Nephron (organoid): ENCODE results near the gene MYOM3.

Experiments used
- H3K27ac Mint-ChIP-seq, 3 experiments: 2 replicates each; pipeline ENCODE4 v1.8.0; 2020; ENCODE audit warnings: mixed read lengths in 3 of 3, mild to moderate bottlenecking in 2 of 3, moderate library complexity in 1 of 3
- H3K27me3 Mint-ChIP-seq: 2 replicates; pipeline ENCODE4 v1.8.0; 2021; ENCODE audit warnings: low read depth, mild to moderate bottlenecking, moderate library complexity, mixed read lengths
- H3K36me3 Mint-ChIP-seq: 2 replicates; pipeline ENCODE4 v1.8.0; 2020; ENCODE audit warnings: low read depth, mixed read lengths
- H3K4me1 Mint-ChIP-seq: 2 replicates; pipeline ENCODE4 v1.8.0; 2020; ENCODE audit warnings: mixed read lengths
- H3K4me3 Mint-ChIP-seq, 3 experiments: 2 replicates each; pipeline ENCODE4 v1.8.0; 2020; ENCODE audit warnings: mild to moderate bottlenecking in 3 of 3, mixed read lengths in 3 of 3, moderate library complexity in 2 of 3
- H3K9me3 Mint-ChIP-seq: 2 replicates; pipeline ENCODE4 v1.8.0; 2020; ENCODE audit warnings: mixed read lengths
- TF ChIP-seq, protein P1 (sequence below), 3 experiments: fragments of 200-600 bp; sonication (generic); IDR thresholded peaks; one replicate each; pipeline ENCODE4 v1.5.0; 2021; ENCODE audit warnings: antibody characterized with exemption in 3 of 3; ENCODE audit not compliant: unreplicated experiment in 3 of 3

MYOM3 gene

DNA sequence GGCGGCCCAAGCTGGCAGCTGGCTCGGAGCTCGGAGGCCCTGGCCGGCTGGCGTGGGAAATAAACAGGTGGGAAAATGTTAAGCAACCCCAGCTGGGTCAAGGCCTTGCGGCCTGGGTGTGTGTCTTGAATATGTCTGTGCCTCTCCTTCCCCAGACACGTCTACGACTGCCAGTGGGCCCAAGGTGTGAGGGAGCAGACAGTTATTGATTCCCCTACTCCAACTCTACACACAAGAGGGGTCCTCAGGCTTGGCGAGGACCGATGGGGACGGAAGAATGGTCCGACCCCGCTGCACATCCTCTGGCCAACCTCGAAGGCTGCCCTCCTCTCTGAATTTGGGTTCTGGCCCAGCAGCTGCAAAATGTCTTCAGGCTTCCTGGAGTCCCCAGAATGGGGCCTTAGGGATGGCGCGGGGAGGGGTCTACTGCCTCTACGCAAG, 28.8 kb upstream of the MYOM3 start:
- Mint-ChIP-seq H3K4me1 (no peaks in the 10 kb centered on the region), H3K9me3 (no peaks in the 10 kb centered on the region), H3K36me3 (no peaks in the 10 kb centered on the region), H3K4me3 (no peak overlapping the region), H3K27ac (no peak overlapping the region), H3K27me3 (peaks cover 19% of the 10 kb centered on the region)
- TF ChIP-seq, protein P1, sequence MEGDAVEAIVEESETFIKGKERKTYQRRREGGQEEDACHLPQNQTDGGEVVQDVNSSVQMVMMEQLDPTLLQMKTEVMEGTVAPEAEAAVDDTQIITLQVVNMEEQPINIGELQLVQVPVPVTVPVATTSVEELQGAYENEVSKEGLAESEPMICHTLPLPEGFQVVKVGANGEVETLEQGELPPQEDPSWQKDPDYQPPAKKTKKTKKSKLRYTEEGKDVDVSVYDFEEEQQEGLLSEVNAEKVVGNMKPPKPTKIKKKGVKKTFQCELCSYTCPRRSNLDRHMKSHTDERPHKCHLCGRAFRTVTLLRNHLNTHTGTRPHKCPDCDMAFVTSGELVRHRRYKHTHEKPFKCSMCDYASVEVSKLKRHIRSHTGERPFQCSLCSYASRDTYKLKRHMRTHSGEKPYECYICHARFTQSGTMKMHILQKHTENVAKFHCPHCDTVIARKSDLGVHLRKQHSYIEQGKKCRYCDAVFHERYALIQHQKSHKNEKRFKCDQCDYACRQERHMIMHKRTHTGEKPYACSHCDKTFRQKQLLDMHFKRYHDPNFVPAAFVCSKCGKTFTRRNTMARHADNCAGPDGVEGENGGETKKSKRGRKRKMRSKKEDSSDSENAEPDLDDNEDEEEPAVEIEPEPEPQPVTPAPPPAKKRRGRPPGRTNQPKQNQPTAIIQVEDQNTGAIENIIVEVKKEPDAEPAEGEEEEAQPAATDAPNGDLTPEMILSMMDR (IDR thresholded peaks at IDR 0.05; ENCODE audit: unreplicated experiment in 3 of 3) = no peak

DNA sequence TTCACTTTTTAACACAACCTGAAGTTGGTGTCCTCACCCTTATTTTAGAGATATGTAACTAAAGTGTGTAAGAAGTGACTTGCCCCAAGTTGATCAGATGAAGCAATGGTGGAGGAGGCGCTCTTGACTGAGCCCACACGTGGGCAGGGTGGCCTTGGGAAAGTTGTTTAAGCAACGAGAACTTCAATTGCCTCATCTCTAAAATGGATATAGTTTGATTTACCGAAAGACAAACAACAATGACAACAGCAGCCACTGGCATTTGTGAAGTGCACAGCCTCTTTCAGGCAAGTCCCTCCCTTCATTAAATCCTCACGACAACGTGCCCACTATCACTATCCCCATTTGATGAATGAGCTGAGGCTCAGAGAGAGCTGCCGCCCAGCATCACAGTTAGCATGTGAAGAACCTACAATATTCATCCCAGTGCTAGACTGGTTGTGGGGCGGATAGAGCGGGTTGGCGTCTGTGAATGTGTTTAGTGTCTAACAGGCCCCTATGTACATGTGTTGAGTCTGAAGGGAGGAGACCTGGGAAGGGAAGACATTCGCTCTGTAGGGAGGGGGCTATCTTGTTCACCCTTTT, 28.0 kb upstream of the MYOM3 start:
- TF ChIP-seq, protein P1 (IDR thresholded peaks at IDR 0.05; ENCODE audit: unreplicated experiment in 3 of 3) = no peak
- Mint-ChIP-seq H3K4me3 (no peak overlapping the region), H3K4me1 (no peaks in the 10 kb centered on the region), H3K36me3 (no peaks in the 10 kb centered on the region), H3K27me3 (peaks cover 19% of the 10 kb centered on the region), H3K9me3 (no peaks in the 10 kb centered on the region), H3K27ac (no peak overlapping the region)

DNA sequence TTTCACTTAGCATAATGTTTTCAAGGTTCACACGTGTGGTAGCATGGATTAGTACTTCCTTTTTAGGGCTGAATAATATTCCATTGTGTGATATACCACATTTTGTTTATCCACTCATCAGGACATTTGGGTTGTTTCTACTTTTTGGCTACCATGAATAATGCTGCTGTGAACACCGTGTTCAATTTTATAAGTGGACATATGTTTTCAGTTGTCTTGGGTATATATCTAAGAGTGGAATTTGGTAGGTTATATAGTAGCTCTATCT, 27.2 kb upstream of the MYOM3 start:
- Mint-ChIP-seq H3K36me3 (no peaks in the 10 kb centered on the region), H3K27ac (no peak overlapping the region), H3K27me3 (peaks cover 15% of the 10 kb centered on the region), H3K9me3 (no peaks in the 10 kb centered on the region), H3K4me3 (no peak overlapping the region), H3K4me1 (no peaks in the 10 kb centered on the region)
- TF ChIP-seq, protein P1 (IDR thresholded peaks at IDR 0.05; ENCODE audit: unreplicated experiment in 3 of 3) = no peak

DNA sequence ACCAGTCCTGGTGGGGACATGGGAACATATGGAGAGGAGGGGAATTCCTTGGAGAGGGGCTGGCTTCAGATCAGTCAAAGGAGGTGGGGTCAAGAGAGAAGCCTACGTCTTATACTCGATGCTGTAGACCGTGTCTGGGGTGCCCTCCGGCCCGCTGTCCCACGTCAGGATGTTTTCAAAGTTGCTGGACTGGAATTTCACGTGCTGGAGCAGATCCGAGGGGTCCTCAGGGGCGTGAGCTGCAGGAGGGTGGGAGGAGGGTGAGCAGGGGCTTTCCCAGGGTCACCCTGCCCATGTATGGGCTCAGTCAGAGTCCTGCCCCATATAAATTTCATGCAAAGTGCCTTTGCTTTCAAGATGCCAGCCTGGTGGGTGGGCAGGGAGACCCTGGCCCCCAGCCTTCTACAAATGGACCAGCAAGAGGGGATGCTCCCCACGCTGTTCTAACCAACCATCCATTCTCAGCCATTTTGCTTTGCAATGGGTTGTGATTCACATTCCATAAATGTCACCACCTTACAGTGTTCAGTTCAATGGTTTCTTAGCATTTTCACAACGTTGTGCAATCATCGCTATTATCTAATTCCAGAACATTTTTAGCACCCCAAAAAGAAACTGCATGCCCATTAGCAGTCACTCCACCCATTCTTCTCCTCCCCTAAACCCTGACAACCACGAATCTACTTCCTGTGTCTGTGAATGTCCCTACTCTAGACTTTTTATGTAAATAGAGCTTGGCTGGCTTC, 26.7 kb upstream of the MYOM3 start:
- no peaks in the 10 kb centered on the region for H3K4me1 Mint-ChIP-seq
- no peak overlapping the region for H3K27ac Mint-ChIP-seq
- TF ChIP-seq, protein P1 (IDR thresholded peaks at IDR 0.05; ENCODE audit: unreplicated experiment in 3 of 3) = no peak
- no peak overlapping the region for H3K4me3 Mint-ChIP-seq
- no peaks in the 10 kb centered on the region for H3K9me3 Mint-ChIP-seq
- peaks cover 11% of the 10 kb centered on the region for H3K27me3 Mint-ChIP-seq
- H3K36me3 Mint-ChIP-seq = no peaks in the 10 kb centered on the region

DNA sequence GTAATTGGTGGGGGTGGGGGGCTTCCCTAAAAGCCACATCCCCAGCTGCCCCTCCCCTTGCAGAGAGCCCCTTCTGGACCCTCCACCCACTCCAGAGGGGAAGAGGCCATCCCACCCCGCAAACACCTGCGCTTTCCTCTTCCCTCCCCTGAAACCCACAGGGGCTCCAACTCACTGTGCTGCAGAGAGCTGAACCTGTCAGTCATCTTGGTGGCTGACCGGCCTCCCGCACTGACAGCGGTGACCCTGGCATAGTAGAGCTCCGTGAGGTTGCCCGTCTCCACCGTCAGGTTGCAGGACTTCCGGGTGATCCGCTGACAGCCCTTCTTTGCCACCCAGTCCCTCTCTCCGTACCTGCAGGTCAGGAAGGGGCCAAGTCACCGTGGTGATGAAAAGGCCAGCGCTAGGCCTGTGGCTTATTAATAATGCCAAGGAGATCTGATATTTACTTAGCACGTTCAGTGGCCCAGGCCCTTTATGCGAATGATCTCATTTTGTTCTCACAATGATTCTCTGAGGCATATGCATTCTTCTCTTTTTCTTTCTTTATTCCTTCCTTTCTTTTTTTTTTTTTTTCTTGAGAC, 25.1 kb upstream of the MYOM3 start:
- Mint-ChIP-seq H3K9me3 (no peaks in the 10 kb centered on the region), H3K36me3 (no peaks in the 10 kb centered on the region)

More for the DNA sequence above, 25.1 kb upstream of the MYOM3 start:
- TF ChIP-seq, protein P1 (IDR thresholded peaks at IDR 0.05; ENCODE audit: unreplicated experiment in 3 of 3) = no peak
- no peak overlapping the region for H3K27ac Mint-ChIP-seq
- H3K4me1 Mint-ChIP-seq = no peaks in the 10 kb centered on the region
- peaks cover 11% of the 10 kb centered on the region for H3K27me3 Mint-ChIP-seq
- no peak overlapping the region for H3K4me3 Mint-ChIP-seq
